Left lung (tissue), 10 donors: Measurements from ENCODE around the gene MRGPRE. TPM values are rescaled to one million over a fixed set of nuclear protein-coding genes. Genes with fewer than 3 reads are reported as not detected.

Experiments used
- ATAC-seq: fragments of 200-7000 bp; cut with Tn5 transposase; one replicate; pipeline ENCODE4 v1.9.1; 2020; ENCODE audit warnings: moderate library complexity
- DNase-seq, 4 donors: peaks; one replicate each; pipeline ENCODE4 v3.0.0-alpha.2; 2013 to 2020
- H3K27ac ChIP-seq, 2 donors: fragments of 200-600 bp; sonication (generic) in 1 of 2; one replicate each; pipeline versions ENCODE4 v1.5.0 to v1.8.0; 2020 to 2021
- H3K27me3 ChIP-seq, 2 donors: fragments of 200-600 bp; sonication (generic) in 1 of 2; one replicate each; pipeline versions ENCODE4 v1.5.0 to v1.8.0; 2020 to 2021
- H3K36me3 ChIP-seq, 2 donors: fragments of 200-600 bp; sonication (generic) in 1 of 2; one replicate each; pipeline versions ENCODE4 v1.5.0 to v1.8.0; 2020 to 2021
- H3K4me1 ChIP-seq, 2 donors: fragments of 200-600 bp; one replicate each; pipeline ENCODE4 v1.8.0; 2021
- H3K4me3 ChIP-seq, 2 donors: fragments of 200-600 bp; sonication (generic) in 1 of 2; one replicate each; pipeline versions ENCODE4 v1.5.0 to v1.8.0; 2020 to 2021; ENCODE audit warnings: mild to moderate bottlenecking in 1 of 2
- H3K9me3 ChIP-seq, 2 donors: fragments of 200-600 bp; sonication (generic) in 1 of 2; one replicate each; pipeline versions ENCODE4 v1.5.0 to v1.8.0; 2020 to 2021
- CTCF ChIP-seq, 2 donors: fragments of 200-600 bp; sonication (generic) in 1 of 2; IDR thresholded peaks; one replicate each; pipeline versions ENCODE4 v1.5.0 to v1.8.0; 2021; ENCODE audit warnings: antibody characterized with exemption in 2 of 2
- intact Hi-C, 2 donors: fragments of 100-400 bp; cut with DNase I; formaldehyde crosslinking; loops; one replicate each; pipeline versions ENCODE4 v1.11.2 to v1.14.2; 2022
- polyA plus RNA-seq, 6 donors: library from polyadenylated mRNA; unstranded; fragments of 120-200 nt; gene quantifications; one replicate each; pipeline ENCODE4 v1.2.1, GENCODE V29; 2013; ENCODE audit not compliant: insufficient read length in 6 of 6
- total RNA-seq, 2 donors: library from RNA; stranded (reverse); fragmentation: NEBNext Ultra II Directional; extraction: Animal tissue kit (Norgen Biotek cat#: 25700); gene quantifications; one replicate each; pipeline ENCODE4 v1.2.1, GENCODE V29; 2021
- donor health status: DM: no; HTN: yes; CAD: no.
- donor health status: DM: no; HTN: no; CAD: no.

Gene MRGPRE
- total and polyA plus RNA-seq, 8 donors: 0.11 to 0.47 (median 0.26) TPM; not detected in 4

GRCh38 chr11:3189196-3189843, 42.9 kb downstream of the MRGPRE start:
- intact Hi-C loops: no loop called here
- DNase-seq (peak in 2 of 4 donors; percentile 46 to 53), ATAC-seq (no peak)
- H3K27ac ChIP-seq: no peak overlapping the region
- no peaks in the 10 kb centered on the region for H3K4me1 ChIP-seq
- no peaks in the 10 kb centered on the region for H3K27me3 ChIP-seq
- no peak overlapping the region for H3K4me3 ChIP-seq
- H3K36me3 ChIP-seq: no peaks in the 10 kb centered on the region
- no peak for TF ChIP-seq CTCF (IDR thresholded peaks at IDR 0.05)
- H3K9me3 ChIP-seq: no peaks in the 10 kb centered on the region

- H3K9me3 ChIP-seq: no peaks in the 10 kb centered on the region
- intact Hi-C loops: no loop called here
- no peak for TF ChIP-seq CTCF (IDR thresholded peaks at IDR 0.05)
- DNase-seq (peak in 1 of 4 donors; percentile 61), ATAC-seq (no peak)
- H3K4me3 ChIP-seq: no peak overlapping the region
- H3K27ac ChIP-seq: no peak overlapping the region
- no peaks in the 10 kb centered on the region for H3K27me3 ChIP-seq
- no peaks in the 10 kb centered on the region for H3K36me3 ChIP-seq
- H3K4me1 ChIP-seq: no peaks in the 10 kb centered on the region
These were observed 43.6 kb downstream of the MRGPRE start for GRCh38 chr11:3188496-3189195.

GRCh38 chr11:3186166-3186953, 45.9 kb downstream of the MRGPRE start:
- TF ChIP-seq CTCF (IDR thresholded peaks at IDR 0.05): no peak
- intact Hi-C loops: no loop called here

GRCh38 chr11:3184732-3185347, 47.4 kb downstream of the MRGPRE start:
- intact Hi-C loops: no loop called here
- H3K27ac ChIP-seq: peak overlapping the region in 1 of 2 donors; percentile 33
- no peaks in the 10 kb centered on the region for H3K27me3 ChIP-seq
- H3K4me1 ChIP-seq: no peaks in the 10 kb centered on the region
- no peaks in the 10 kb centered on the region for H3K36me3 ChIP-seq
- ATAC-seq: no peak
- no peaks in the 10 kb centered on the region for H3K9me3 ChIP-seq
- DNase-seq: peak in 1 of 4 donors; percentile 31
- H3K4me3 ChIP-seq: no peak overlapping the region
- no peak for TF ChIP-seq CTCF (IDR thresholded peaks at IDR 0.05)

More at GRCh38 chr11:3186166-3186953, 45.9 kb downstream of the MRGPRE start:
- Histone ChIP-seq H3K4me1 (no peaks in the 10 kb centered on the region), H3K36me3 (no peaks in the 10 kb centered on the region), H3K27ac (no peak overlapping the region), H3K9me3 (no peaks in the 10 kb centered on the region), H3K4me3 (no peak overlapping the region), H3K27me3 (no peaks in the 10 kb centered on the region)
- DNase-seq (peak in 1 of 4 donors; percentile 34), ATAC-seq (no peak)
